DND-41 (cell line): ENCODE results near the gene PFN1.

Experiments
- ATAC-seq: fragments of 200-7000 bp; cut with Tn5 transposase; 3 replicates; pipeline ENCODE4 v1.9.1; 2021; ENCODE audit warnings: low read depth; ENCODE audit not compliant: insufficient read depth
- DNase-seq: peaks from one replicate; pipeline ENCODE4 v3.0.0-alpha.2; 2020
- H2AFZ ChIP-seq: 2 replicates; pipeline ENCODE4 v1.6.0; 2012; ENCODE audit warnings: low read depth, low read length
- H3K27ac ChIP-seq: 2 replicates; pipeline ENCODE4 v1.5.1; 2012; ENCODE audit warnings: low read length, inconsistent platforms
- H3K27me3 ChIP-seq: fragments of 200-600 bp; sonication (generic); 2 replicates; pipeline ENCODE4 v1.6.0; 2012; ENCODE audit warnings: low read length, mild to moderate bottlenecking, inconsistent platforms; ENCODE audit not compliant: insufficient read depth, poor library complexity
- H3K36me3 ChIP-seq: 2 replicates; pipeline ENCODE4 v1.5.1; 2012; ENCODE audit warnings: low read length, inconsistent platforms; ENCODE audit not compliant: insufficient read depth
- H3K4me1 ChIP-seq: 2 replicates; pipeline ENCODE4 v1.5.1; 2012; ENCODE audit warnings: mild to moderate bottlenecking, low read length; ENCODE audit not compliant: insufficient read depth
- H3K4me2 ChIP-seq: 2 replicates; pipeline ENCODE4 v1.6.0; 2012; ENCODE audit warnings: mild to moderate bottlenecking, moderate library complexity, low read length, inconsistent platforms; ENCODE audit not compliant: insufficient read depth
- H3K4me3 ChIP-seq, 2 experiments: fragments of 200-600 bp in 1 of 2; shearing (Covaris generic) in 1 of 2; 2 replicates each; pipeline ENCODE4 v1.5.1; 2012 to 2016; ENCODE audit warnings: inconsistent platforms in 2 of 2, low read length in 2 of 2, mild to moderate bottlenecking in 2 of 2, low read depth in 1 of 2, moderate library complexity in 1 of 2
- H3K79me2 ChIP-seq: 2 replicates; pipeline ENCODE4 v1.6.0; 2012; ENCODE audit warnings: low read length, inconsistent platforms; ENCODE audit not compliant: insufficient read depth
- H3K9ac ChIP-seq: 2 replicates; pipeline ENCODE4 v1.6.0; 2012; ENCODE audit warnings: low read depth, mild to moderate bottlenecking, inconsistent platforms, low read length, moderate library complexity
- H3K9me3 ChIP-seq: 2 replicates; pipeline ENCODE4 v1.5.1; 2012; ENCODE audit warnings: low read length, moderate library complexity, mild to moderate bottlenecking, inconsistent platforms; ENCODE audit not compliant: insufficient read depth, severe bottlenecking
- H4K20me1 ChIP-seq: 2 replicates; pipeline ENCODE4 v1.6.0; 2012; ENCODE audit warnings: low read length; ENCODE audit not compliant: insufficient read depth
- CTCF ChIP-seq: IDR thresholded peaks from 2 replicates; pipeline ENCODE4 v1.5.1; 2012; ENCODE audit warnings: borderline replicate concordance, low read length, moderate library complexity, mild to moderate bottlenecking; ENCODE audit not compliant: poor library complexity, severe bottlenecking; ENCODE audit errors: extremely low read depth
- EZH2 ChIP-seq: IDR thresholded peaks from 3 replicates; pipeline ENCODE4 v1.6.1; 2012; ENCODE audit warnings: borderline replicate concordance, low read depth, mild to moderate bottlenecking, moderate library complexity, low read length, inconsistent platforms; ENCODE audit not compliant: severe bottlenecking

Gene PFN1

GRCh38 chr17:4969047-4969550, 20.8 kb upstream of the PFN1 start:
- Histone ChIP-seq H3K27me3 (no peaks in the 10 kb centered on the region), H3K27ac (peak overlapping the region; percentile 92), H3K79me2 (peaks cover 35% of the 10 kb centered on the region), H2AFZ (no peak overlapping the region), H3K4me2 (peak overlapping the region; percentile 99), H3K4me3 (peak overlapping the region in 1 of 2 experiments; percentile 87; a peak in 3 of 4 replicates), H3K4me1 (peaks cover 32% of the 10 kb centered on the region), H3K9me3 (no peaks in the 10 kb centered on the region), H3K36me3 (peaks cover 53% of the 10 kb centered on the region), H4K20me1 (peaks cover 4% of the 10 kb centered on the region), H3K9ac (peak overlapping the region; percentile 87)
- DNase-seq (no peak), ATAC-seq (no peak)
- no peak for TF ChIP-seq CTCF

GRCh38 chr17:4968486-4969046, 20.2 kb upstream of the PFN1 start:
- DNase-seq (no peak), ATAC-seq (no peak)
- Histone ChIP-seq H3K4me1 (peaks cover 32% of the 10 kb centered on the region), H3K36me3 (peaks cover 47% of the 10 kb centered on the region), H3K27ac (peak overlapping the region; percentile 92), H3K9ac (peak overlapping the region; percentile 87), H3K27me3 (no peaks in the 10 kb centered on the region), H3K9me3 (no peaks in the 10 kb centered on the region), H3K79me2 (peaks cover 39% of the 10 kb centered on the region), H2AFZ (peak overlapping the region; percentile 83), H4K20me1 (peaks cover 4% of the 10 kb centered on the region), H3K4me2 (peak overlapping the region; percentile 99), H3K4me3 (peak overlapping the region; percentile 29 to 87)
- TF ChIP-seq CTCF (no peak), EZH2 (no peak)

GRCh38 chr17:4967539-4968485, 19.5 kb upstream of the PFN1 start, which contains the start of gene SPAG7:
Gene SPAG7, minus strand, starts transcription at chr17:4967817. Its CDS starts 13 bp downstream, at chr17:4967804.
- peak within 1 kb of the TSS; percentile 48 to 87 for H3K4me3 ChIP-seq
- peaks cover 39% of the 10 kb centered on the region for H3K79me2 ChIP-seq
- peak within 1 kb of the TSS; percentile 87 for H3K9ac ChIP-seq
- peak within 1 kb of the TSS; percentile 99 for H3K4me2 ChIP-seq
- no peaks in the 10 kb centered on the region for H3K27me3 ChIP-seq
- H3K4me1 ChIP-seq = peaks cover 32% of the 10 kb centered on the region
- TF ChIP-seq CTCF (peak; percentile 3), EZH2 (no peak)
- no peaks in the 10 kb centered on the region for H3K9me3 ChIP-seq
- DNase-seq (peak; percentile 95), ATAC-seq (peak; percentile 59)
- peak within 1 kb of the TSS; percentile 83 for H2AFZ ChIP-seq
- H4K20me1 ChIP-seq = peaks cover 4% of the 10 kb centered on the region
- peaks cover 40% of the 10 kb centered on the region for H3K36me3 ChIP-seq
- H3K27ac ChIP-seq = peak within 1 kb of the TSS; percentile 92
